Measurements from ENCODE around the gene KRTAP10-8. TPM values are rescaled to one million over a fixed set of nuclear protein-coding genes. Genes with fewer than 3 reads are reported as not detected.
"Not testable (repeated sequence)": the region's sequence is repeated elsewhere in the genome, so short reads cannot be mapped to it uniquely, and the experiment has no call there.

Gene KRTAP10-8
- total and polyA plus RNA-seq, 12 donors, result not detected

DNA sequence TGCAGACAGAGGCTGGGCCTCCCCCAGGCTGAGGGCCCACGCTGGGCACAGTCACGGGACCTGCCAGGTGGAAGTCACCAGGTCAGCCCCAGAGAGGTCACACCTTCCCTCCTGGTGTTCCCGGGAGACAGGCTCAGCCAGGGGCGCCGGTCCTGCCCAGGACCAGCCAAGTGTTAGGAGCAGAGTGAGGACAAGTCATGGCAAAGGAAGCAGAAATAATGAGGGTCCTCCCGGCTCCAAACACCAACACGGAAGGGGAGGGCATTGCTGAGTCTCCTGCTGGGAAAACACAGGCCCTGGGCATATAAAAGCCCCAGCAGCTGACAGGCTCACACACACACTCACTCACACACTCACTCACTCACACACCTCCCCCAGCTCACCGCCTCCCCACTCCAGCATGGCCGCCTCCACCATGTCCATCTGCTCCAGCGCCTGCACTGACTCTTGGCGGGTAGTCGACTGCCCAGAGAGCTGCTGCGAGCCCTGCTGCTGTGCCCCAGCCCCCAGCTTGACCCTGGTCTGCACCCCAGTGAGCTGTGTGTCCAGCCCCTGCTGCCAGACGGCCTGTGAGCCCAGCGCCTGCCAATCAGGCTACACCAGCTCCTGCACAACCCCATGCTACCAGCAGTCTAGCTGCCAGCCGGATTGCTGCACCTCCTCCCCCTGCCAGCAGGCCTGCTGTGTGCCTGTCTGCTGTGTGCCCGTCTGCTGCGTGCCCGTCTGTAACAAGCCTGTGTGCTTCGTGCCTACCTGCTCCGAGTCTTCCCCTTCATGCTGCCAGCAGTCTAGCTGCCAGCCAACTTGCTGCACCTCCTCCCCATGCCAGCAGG lies 25.4 kb downstream of the KRTAP10-8 start, which contains the start of gene KRTAP10-10:
Gene KRTAP10-10, plus strand, starts transcription at position 339 of the 833 bp plus-strand sequence. Its CDS starts 62 bp downstream, at position 401.
- no peak for DNase-seq
- peak in 1 of 8 donors; percentile 56 for ATAC-seq
- Histone ChIP-seq H3K9me3 (peaks cover 0 to 33% (median 3%) of the 10 kb centered on the region in 11 donors), H3K4me3 (no peak within 1 kb of the TSS), H3K27ac (no peak within 1 kb of the TSS), H3K36me3 (no peaks in the 10 kb centered on the region), H3K27me3 (peaks cover 0 to 40% (median 15%) of the 10 kb centered on the region in 7 donors), H3K4me1 (no peaks in the 10 kb centered on the region)
- intact Hi-C loops (cut with DNase I), result no loop called here
- 53 to 57% methylated on average over 19 to 21 of the region's 21 CpGs for WGBS, 2 donors
- TF ChIP-seq, protein P1, sequence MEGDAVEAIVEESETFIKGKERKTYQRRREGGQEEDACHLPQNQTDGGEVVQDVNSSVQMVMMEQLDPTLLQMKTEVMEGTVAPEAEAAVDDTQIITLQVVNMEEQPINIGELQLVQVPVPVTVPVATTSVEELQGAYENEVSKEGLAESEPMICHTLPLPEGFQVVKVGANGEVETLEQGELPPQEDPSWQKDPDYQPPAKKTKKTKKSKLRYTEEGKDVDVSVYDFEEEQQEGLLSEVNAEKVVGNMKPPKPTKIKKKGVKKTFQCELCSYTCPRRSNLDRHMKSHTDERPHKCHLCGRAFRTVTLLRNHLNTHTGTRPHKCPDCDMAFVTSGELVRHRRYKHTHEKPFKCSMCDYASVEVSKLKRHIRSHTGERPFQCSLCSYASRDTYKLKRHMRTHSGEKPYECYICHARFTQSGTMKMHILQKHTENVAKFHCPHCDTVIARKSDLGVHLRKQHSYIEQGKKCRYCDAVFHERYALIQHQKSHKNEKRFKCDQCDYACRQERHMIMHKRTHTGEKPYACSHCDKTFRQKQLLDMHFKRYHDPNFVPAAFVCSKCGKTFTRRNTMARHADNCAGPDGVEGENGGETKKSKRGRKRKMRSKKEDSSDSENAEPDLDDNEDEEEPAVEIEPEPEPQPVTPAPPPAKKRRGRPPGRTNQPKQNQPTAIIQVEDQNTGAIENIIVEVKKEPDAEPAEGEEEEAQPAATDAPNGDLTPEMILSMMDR (IDR thresholded peaks at IDR 0.05), result no peak

DNA sequence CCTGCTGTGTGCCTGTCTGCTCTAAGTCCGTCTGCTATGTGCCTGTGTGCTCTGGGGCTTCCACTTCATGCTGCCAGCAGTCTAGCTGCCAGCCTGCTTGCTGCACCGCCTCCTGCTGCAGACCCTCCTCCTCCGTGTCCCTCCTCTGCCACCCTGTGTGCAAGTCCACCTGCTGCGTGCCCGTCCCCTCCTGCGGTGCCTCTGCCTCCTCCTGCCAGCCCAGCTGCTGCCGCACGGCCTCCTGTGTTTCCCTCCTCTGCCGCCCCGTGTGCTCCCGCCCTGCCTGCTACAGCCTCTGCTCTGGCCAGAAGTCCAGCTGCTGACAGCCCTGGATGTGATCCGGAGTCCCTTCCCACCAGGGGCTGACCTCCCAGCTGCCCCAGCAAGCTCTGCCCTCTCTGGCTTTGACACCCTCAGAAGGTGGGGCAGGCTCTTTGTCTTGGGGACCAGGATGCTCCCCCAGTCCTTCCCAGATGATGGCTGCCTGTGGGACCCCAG lies 26.0 kb downstream of the KRTAP10-8 start:
- Histone ChIP-seq H3K9me3 (peaks cover 0 to 30% (median 2%) of the 10 kb centered on the region in 11 donors), H3K27me3 (peaks cover 0 to 40% (median 15%) of the 10 kb centered on the region in 7 donors)
- 45 to 49% methylated on average over 10 to 11 of the region's 12 CpGs for WGBS, 2 donors
- H3K4me1 ChIP-seq; H3K27ac ChIP-seq; DNase-seq; H3K4me3 ChIP-seq; intact Hi-C loops (cut with DNase I); H3K36me3 ChIP-seq: not testable (repeated sequence)
- peak in 1 of 8 donors; percentile 34 for ATAC-seq

DNA sequence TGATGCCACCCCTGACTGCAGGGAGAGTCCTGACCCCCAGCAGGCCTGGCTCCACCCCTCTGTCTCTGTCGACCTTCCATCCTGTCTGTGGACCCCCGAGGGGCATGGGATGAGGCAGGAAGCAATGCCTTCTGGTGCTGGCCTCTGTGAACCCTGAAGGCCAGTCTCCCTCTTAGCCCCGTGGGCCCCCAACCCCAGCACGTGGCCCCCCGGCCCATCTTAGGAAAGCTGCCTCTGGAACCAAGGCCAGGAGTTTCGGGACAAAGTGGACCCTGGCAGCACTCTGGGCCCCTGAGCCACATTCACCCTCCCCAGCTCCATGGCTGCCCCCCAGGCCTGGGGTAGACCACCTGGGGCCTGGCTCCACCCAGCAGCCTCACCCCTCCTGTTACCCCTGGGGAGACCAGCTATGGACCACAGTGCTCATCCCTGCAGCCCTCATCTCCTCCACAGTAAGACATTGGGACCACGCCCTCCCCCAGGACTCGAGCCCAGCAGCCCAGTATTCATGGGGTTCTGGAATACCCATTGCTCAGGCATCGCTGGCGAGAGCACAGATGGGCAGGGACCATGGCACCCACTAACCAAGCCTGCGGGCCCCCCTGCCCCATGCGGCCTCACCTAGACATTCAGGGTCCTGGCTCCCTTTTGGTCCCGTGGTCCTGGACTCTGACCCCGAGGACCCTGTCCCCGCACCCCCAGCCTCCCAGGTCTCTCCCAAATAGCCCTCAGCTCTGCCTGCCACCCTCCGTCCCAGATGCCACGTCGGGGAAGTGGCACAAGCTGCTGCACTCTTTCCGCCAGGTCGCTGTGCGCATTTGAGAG lies 26.8 kb downstream of the KRTAP10-8 start:
- peak in 1 of 8 donors; percentile 31 for ATAC-seq
- H3K36me3 ChIP-seq; H3K4me1 ChIP-seq; H3K4me3 ChIP-seq; intact Hi-C loops (cut with DNase I); DNase-seq; H3K27ac ChIP-seq: not testable (repeated sequence)
- Histone ChIP-seq H3K27me3 (peaks cover 0 to 40% (median 15%) of the 10 kb centered on the region in 7 donors), H3K9me3 (peaks cover 0 to 35% (median 0%) of the 10 kb centered on the region in 11 donors)
- 80 to 96% methylated on average over 14 to 21 of the region's 21 CpGs for WGBS, 2 donors

DNA sequence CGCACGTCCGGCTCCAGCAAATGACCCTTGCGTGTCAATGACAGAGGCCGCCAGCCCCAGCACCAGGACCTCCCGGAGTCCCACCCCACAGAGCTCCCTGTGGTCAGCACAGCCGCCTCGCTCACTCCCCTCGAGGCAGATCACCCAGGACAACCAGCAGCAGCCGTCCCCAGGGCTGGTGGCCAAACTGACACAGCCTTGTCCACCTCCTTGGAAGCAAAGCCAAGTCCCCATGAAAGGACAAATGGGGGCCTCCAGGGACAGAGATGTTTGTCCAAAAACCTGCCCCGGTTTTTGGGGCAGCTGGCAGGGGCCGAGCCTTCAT lies 27.4 kb downstream of the KRTAP10-8 start:
- 80 to 83% methylated on average over 12 of the region's 12 CpGs for WGBS, 2 donors
- Histone ChIP-seq H3K4me1 (no peaks in the 10 kb centered on the region), H3K9me3 (peaks cover 0 to 41% (median 2%) of the 10 kb centered on the region in 11 donors), H3K36me3 (no peaks in the 10 kb centered on the region), H3K4me3 (no peak overlapping the region), H3K27me3 (peaks cover 0 to 40% (median 15%) of the 10 kb centered on the region in 7 donors), H3K27ac (no peak overlapping the region)
- DNase-seq (no peak), ATAC-seq (no peak)
- intact Hi-C loops (cut with DNase I), result no loop called here
- TF ChIP-seq, protein P1 (IDR thresholded peaks at IDR 0.05), result no peak

DNA sequence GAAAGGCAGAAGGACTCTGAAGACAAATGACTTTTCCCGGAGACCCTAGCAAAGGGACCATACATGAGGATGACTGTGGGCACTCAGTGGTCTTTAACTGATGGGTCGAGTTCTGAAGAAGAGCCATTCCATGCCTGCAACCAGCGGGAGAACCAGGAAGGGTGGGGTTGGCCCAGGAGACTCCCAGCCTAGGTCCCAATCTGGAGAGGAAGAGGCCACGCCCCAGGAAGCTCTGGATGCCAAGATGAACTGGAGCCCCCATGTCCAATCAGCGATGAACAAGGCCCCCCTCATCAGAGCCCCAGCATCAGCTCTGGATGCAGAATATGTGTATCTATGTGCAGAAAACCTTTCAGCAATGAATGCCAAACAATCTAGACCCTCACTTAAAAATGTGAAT lies 28.9 kb downstream of the KRTAP10-8 start:
- Histone ChIP-seq H3K4me3 (no peak overlapping the region), H3K36me3 (no peaks in the 10 kb centered on the region), H3K27me3 (peaks cover 0 to 38% (median 19%) of the 10 kb centered on the region in 7 donors), H3K9me3 (peaks cover 0 to 51% (median 14%) of the 10 kb centered on the region in 11 donors), H3K27ac (no peak overlapping the region), H3K4me1 (no peaks in the 10 kb centered on the region)
- ATAC-seq (no peak), DNase-seq (no peak)
- 73 to 80% methylated on average over 5 of the region's 5 CpGs for WGBS, 2 donors
- TF ChIP-seq, protein P1 (IDR thresholded peaks at IDR 0.05), result no peak
- intact Hi-C loops (cut with DNase I), result no loop called here
